ENCODE results near the gene GPRASP2.

The GPRASP2 gene

GRCh38 chrX:102745857-102746584 lies 33.8 kb downstream of the GPRASP2 start:
- no peaks in the 10 kb centered on the region for H3K9me3 ChIP-seq (ENCODE audit: insufficient read depth, low read depth, low read length)
- no peak overlapping the region for H3K27ac ChIP-seq (ENCODE audit: low read length)
- H3K9ac ChIP-seq (ENCODE audit: low read depth, low read length): peak overlapping the region; percentile 60
- peaks cover 5% of the 10 kb centered on the region for H3K4me1 ChIP-seq (ENCODE audit: insufficient read depth, low read length)
- peak overlapping the region; percentile 73 for H3K4me3 ChIP-seq (ENCODE audit: low read length)
- no peaks in the 10 kb centered on the region for H3K27me3 ChIP-seq (ENCODE audit: insufficient read depth, low read length)
- H3K36me3 ChIP-seq (ENCODE audit: insufficient read depth, low read depth, low read length): peaks cover 7% of the 10 kb centered on the region; the same call in 1 of the 2 replicates

- Histone ChIP-seq H3K27me3 (ENCODE audit: insufficient read depth, low read length) (no peaks in the 10 kb centered on the region), H3K27ac (ENCODE audit: low read length) (no peak overlapping the region), H3K9ac (ENCODE audit: low read depth, low read length) (no peak overlapping the region), H3K9me3 (ENCODE audit: insufficient read depth, low read depth, low read length) (no peaks in the 10 kb centered on the region), H3K4me1 (ENCODE audit: insufficient read depth, low read length) (no peaks in the 10 kb centered on the region), H3K36me3 (ENCODE audit: insufficient read depth, low read depth, low read length) (no peaks in the 10 kb centered on the region), H3K4me3 (ENCODE audit: low read length) (no peak overlapping the region)
These were observed 53.0 kb downstream of the GPRASP2 start for GRCh38 chrX:102765217-102765616.

GRCh38 chrX:102765809-102766208 lies 53.6 kb downstream of the GPRASP2 start:
- Histone ChIP-seq H3K4me3 (ENCODE audit: low read length) (no peak overlapping the region), H3K36me3 (ENCODE audit: insufficient read depth, low read depth, low read length) (no peaks in the 10 kb centered on the region), H3K9me3 (ENCODE audit: insufficient read depth, low read depth, low read length) (no peaks in the 10 kb centered on the region), H3K27me3 (ENCODE audit: insufficient read depth, low read length) (no peaks in the 10 kb centered on the region), H3K9ac (ENCODE audit: low read depth, low read length) (no peak overlapping the region), H3K4me1 (ENCODE audit: insufficient read depth, low read length) (no peaks in the 10 kb centered on the region), H3K27ac (ENCODE audit: low read length) (no peak overlapping the region)

- no peaks in the 10 kb centered on the region for H3K27me3 ChIP-seq (ENCODE audit: insufficient read depth, low read length)
- no peaks in the 10 kb centered on the region for H3K36me3 ChIP-seq (ENCODE audit: insufficient read depth, low read depth, low read length)
These were observed 55.0 kb downstream of the GPRASP2 start for GRCh38 chrX:102767287-102767686.

More at GRCh38 chrX:102767287-102767686, 55.0 kb downstream of the GPRASP2 start:
- H3K4me3 ChIP-seq (ENCODE audit: low read length): no peak overlapping the region
- no peak overlapping the region for H3K9ac ChIP-seq (ENCODE audit: low read depth, low read length)
- H3K9me3 ChIP-seq (ENCODE audit: insufficient read depth, low read depth, low read length): no peaks in the 10 kb centered on the region
- H3K4me1 ChIP-seq (ENCODE audit: insufficient read depth, low read length): no peaks in the 10 kb centered on the region
- H3K27ac ChIP-seq (ENCODE audit: low read length): no peak overlapping the region

All from iPS-20b (cell line).